Transverse colon (tissue), 4 donors: ENCODE results near the gene SLC29A3. TPM values are rescaled to one million over a fixed set of nuclear protein-coding genes. Genes with fewer than 3 reads are reported as not detected.

Experiments used
- DNase-seq: peaks from one replicate; pipeline ENCODE4 v3.0.0-alpha.2; 2019
- H3K27ac ChIP-seq, 4 donors: fragments of 200-600 bp; sonication (generic); 2 replicates each; pipeline ENCODE4 v1.5.1; 2016 to 2018; ENCODE audit warnings: inconsistent platforms in 4 of 4
- H3K27me3 ChIP-seq: fragments of 200-600 bp; sonication (generic); 2 replicates; pipeline ENCODE4 v1.5.1; 2017; ENCODE audit warnings: inconsistent platforms
- H3K36me3 ChIP-seq, 4 donors: fragments of 200-600 bp; sonication (generic); 2 replicates each; pipeline ENCODE4 v1.5.1; 2017 to 2019; ENCODE audit warnings: inconsistent platforms in 4 of 4
- H3K4me1 ChIP-seq, 4 donors: fragments of 200-600 bp; sonication (generic); 2 replicates each; pipeline ENCODE4 v1.5.1; 2017 to 2020; ENCODE audit warnings: inconsistent platforms in 4 of 4
- H3K4me3 ChIP-seq, 4 donors: fragments of 200-600 bp; sonication (generic); 1 replicate in 1 of 4; 2 replicates in 3 of 4; pipeline versions ENCODE4 v1.5.1 to v1.6.1; 2017 to 2019; ENCODE audit warnings: inconsistent platforms in 4 of 4
- H3K9me3 ChIP-seq, 2 donors: fragments of 200-600 bp; sonication (generic); 2 replicates each; pipeline ENCODE4 v1.5.1; 2017 to 2019; ENCODE audit warnings: inconsistent platforms in 2 of 2
- CTCF ChIP-seq, 5 experiments: fragments of 200-600 bp in 3 of 5; fragments of 450-650 bp in 2 of 5; sonication (generic) in 3 of 5; IDR thresholded peaks; 1 replicate in 2 of 5; 2 replicates in 3 of 5; pipeline ENCODE4 v1.5.1; 2016 to 2017; ENCODE audit warnings: antibody characterized with exemption in 5 of 5, inconsistent platforms in 3 of 5, mild to moderate bottlenecking in 2 of 5, moderate library complexity in 1 of 5
- EP300 ChIP-seq: sonication (generic); formaldehyde crosslinking; IDR thresholded peaks from one replicate; pipeline ENCODE4 v1.6.1; 2017; ENCODE audit warnings: antibody characterized with exemption, low read depth
- POLR2A ChIP-seq: fragments of 450-650 bp; IDR thresholded peaks from one replicate; pipeline ENCODE4 v1.6.1; 2016; ENCODE audit warnings: antibody characterized with exemption, mild to moderate bottlenecking, moderate library complexity
- POLR2AphosphoS5 ChIP-seq, 3 donors: sonication (generic); formaldehyde crosslinking; IDR thresholded peaks; one replicate each; pipeline ENCODE4 v1.6.1; 2016; ENCODE audit warnings: antibody characterized with exemption in 3 of 3
- WGBS, 2 donors: methylation state at CpG; one replicate each; pipeline ENCODE4 v1.1.5; 2018; ENCODE audit warnings: low coverage in 1 of 2; 5-methylcytosine and 5-hydroxymethylcytosine counted together
- in situ Hi-C, 4 donors: fragments of 200-750 bp; cut with MboI; loops; one replicate each; pipeline versions ENCODE4 v1.15.0 to v1.15.1; 2017; ENCODE audit warnings: low sequenced_read_pairs in 3 of 4, low pct_ligation_motif_present in 1 of 4, low pct_unique_long_range_greater_than_20kb in 1 of 4
- intact Hi-C: fragments of 100-400 bp; cut with DNase I; formaldehyde crosslinking; loops from one replicate; pipeline ENCODE4 v1.15.1; 2023; ENCODE audit warnings: low total_unique reads
- total RNA-seq, 4 donors: library from RNA; depleted of rRNA; stranded (reverse); fragments of >200 nt; gene quantifications; one replicate each; pipeline ENCODE4 v1.1.0, GENCODE V29; 2016

The SLC29A3 gene
- total RNA-seq, 4 donors from 2014 or later = 0.75 to 6.4 (median 3.4) TPM

DNA sequence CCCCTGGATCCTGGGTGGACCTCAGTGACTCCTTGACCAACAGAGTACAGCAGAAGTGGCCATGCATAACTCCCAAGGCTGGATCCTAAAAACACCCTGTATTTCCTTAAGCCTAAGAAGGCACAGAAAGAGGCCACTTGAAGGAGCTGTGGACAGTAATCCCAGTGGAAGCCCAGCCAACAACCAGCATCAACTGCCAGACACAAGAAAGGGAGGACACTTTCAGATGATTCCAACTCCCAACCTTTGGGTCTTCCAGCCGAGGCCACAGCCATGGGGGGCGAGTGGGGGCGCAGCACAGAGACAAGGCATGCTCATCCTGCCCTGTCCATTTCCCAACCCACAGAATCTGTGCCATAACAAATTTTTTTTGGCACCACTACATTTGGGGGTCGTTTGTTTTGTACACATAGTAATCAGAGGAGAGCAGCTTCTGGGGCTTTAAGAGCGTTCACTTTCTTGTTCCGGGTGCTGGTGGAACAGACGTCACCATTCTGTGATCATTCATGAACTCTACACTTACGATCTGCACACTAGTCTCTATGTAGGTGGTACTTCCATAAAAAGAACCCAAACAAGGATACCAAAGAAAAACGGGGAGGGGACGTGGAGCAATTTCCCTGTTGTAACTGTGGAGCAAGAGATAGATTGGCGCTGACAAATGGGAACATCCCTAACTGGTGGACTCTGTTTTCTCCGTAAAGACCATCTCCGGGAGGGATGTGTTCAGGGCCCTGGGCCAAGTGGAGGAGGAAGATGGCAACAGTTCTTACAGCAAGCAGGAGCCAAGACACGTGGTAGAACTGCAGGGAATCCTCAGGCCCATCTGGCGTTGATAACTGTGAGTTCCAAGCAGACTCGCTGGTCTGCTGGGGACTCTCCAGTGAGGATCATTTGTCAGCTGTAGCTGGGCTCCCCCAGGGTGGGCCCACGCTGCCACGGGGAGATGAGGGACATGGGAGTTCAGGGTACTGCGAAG is 6.0 kb upstream of the SLC29A3 start:
- intact Hi-C loops = loop anchor here (10.0 kb wide), 3 partner anchors 262 to 582 kb away; no protein-coding TSS in a partner anchor
- 24 to 34% methylated on average over 7 to 19 of the region's 19 CpGs for WGBS, 2 donors
- Histone ChIP-seq H3K27ac (peak overlapping the region; percentile 42 to 73 (median 64)), H3K36me3 (no peaks in the 10 kb centered on the region), H3K4me3 (no peak overlapping the region), H3K9me3 (no peaks in the 10 kb centered on the region), H3K4me1 (peaks cover 0 to 23% (median 8%) of the 10 kb centered on the region in 4 donors), H3K27me3 (no peaks in the 10 kb centered on the region)
- in situ Hi-C loops = loop anchor here (10.0 to 25.0 kb wide), 7 partner anchors 249 to 502 kb away; no protein-coding TSS in a partner anchor
- TF ChIP-seq POLR2AphosphoS5 (IDR thresholded peaks at IDR 0.05) = peak in 2 of 3 donors; percentile 14 to 36
- no peak for TF ChIP-seq CTCF (IDR thresholded peaks at IDR 0.05)
- peak; percentile 53 for DNase-seq

DNA sequence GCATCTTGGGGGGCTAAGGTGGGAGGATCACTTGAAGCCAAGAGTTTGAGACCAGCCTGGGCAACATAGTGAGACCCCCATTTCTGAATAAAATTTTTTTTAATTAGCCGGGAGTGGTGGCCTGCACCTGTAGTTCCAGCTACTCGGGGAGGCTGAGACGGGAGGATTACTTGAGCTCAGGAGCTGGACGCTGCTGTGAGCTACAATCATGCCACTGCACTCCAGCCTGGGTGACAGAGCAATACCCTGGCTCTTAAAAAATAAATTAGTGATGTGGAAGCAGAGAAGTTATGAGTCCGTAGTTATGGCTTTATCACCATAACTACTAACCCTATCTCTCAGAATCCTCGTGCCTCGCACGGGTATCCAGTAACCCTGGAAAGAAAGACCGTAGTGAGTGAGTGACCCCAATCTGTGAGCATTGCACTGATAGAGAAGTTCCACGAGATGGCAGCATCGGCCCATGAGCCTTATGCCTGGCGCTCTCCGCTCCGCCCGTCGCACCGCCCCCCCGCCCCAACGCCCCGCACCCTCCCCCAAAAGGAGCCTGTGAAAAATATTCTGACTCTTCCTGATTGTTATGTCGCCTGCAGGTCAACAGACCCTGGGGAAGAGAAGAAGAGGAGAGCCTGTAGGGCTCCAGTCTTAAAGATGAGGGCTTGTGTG is 4.9 kb upstream of the SLC29A3 start:
- in situ Hi-C loops = loop anchor here (10.0 to 25.0 kb wide), 7 partner anchors 248 to 501 kb away; no protein-coding TSS in a partner anchor
- DNase-seq = peak; percentile 61
- Histone ChIP-seq H3K4me3 (peak overlapping the region in 1 of 4 donors; percentile 26), H3K27me3 (no peaks in the 10 kb centered on the region), H3K27ac (peak overlapping the region in 3 of 4 donors; percentile 42 to 73 (median 59)), H3K9me3 (no peaks in the 10 kb centered on the region), H3K36me3 (no peaks in the 10 kb centered on the region), H3K4me1 (peaks cover 0 to 28% (median 10%) of the 10 kb centered on the region in 4 donors)
- intact Hi-C loops = loop anchor here (10.0 kb wide), 3 partner anchors 261 to 581 kb away; no protein-coding TSS in a partner anchor
- 7 to 60% methylated on average over 1 to 19 of the region's 21 CpGs for WGBS, 2 donors
- TF ChIP-seq POLR2AphosphoS5 (IDR thresholded peaks at IDR 0.05) = no peak
- TF ChIP-seq CTCF (IDR thresholded peaks at IDR 0.05) = peak; percentile 69 to 93 (median 86)
- no peak for TF ChIP-seq POLR2A
- no peak for TF ChIP-seq EP300

GRCh38 chr10:71314694-71315225 is 4.3 kb upstream of the SLC29A3 start:
- H3K9me3 ChIP-seq = no peaks in the 10 kb centered on the region
- DNase-seq = no peak
- H3K27me3 ChIP-seq = no peaks in the 10 kb centered on the region
- H3K4me1 ChIP-seq = peaks cover 2 to 31% (median 13%) of the 10 kb centered on the region in 4 donors
- H3K4me3 ChIP-seq = peak overlapping the region in 1 of 4 donors; percentile 26
- WGBS, 2 donors = 67 to 69% methylated on average over 1 to 11 of the region's 11 CpGs
- H3K36me3 ChIP-seq = no peaks in the 10 kb centered on the region
- intact Hi-C loops = loop anchor here (10.0 kb wide), 3 partner anchors 260 to 580 kb away; no protein-coding TSS in a partner anchor
- no peak for TF ChIP-seq POLR2AphosphoS5 (IDR thresholded peaks at IDR 0.05)
- TF ChIP-seq EP300 = no peak
- TF ChIP-seq CTCF (IDR thresholded peaks at IDR 0.05) = no peak
- no peak for TF ChIP-seq POLR2A
- in situ Hi-C loops = loop anchor here (10.0 to 25.0 kb wide), 7 partner anchors 248 to 500 kb away; no protein-coding TSS in a partner anchor
- no peak overlapping the region for H3K27ac ChIP-seq
